HepG2 (cell line): ENCODE measurements around the gene SUN5. TPM values are rescaled to one million over a fixed set of nuclear protein-coding genes. Genes with fewer than 3 reads are reported as not detected.
A peak's percentile ranks its signal among the peaks of the same experiment; 100 is the strongest.

Source experiments
- AGO1 ChIP-seq: fragments of 200-400 bp; formaldehyde crosslinking; IDR thresholded peaks from 2 replicates; pipeline ENCODE4 v1.6.1; 2017; ENCODE audit warnings: mild to moderate bottlenecking, low read depth, low read length, moderate library complexity; ENCODE audit not compliant: poor library complexity, severe bottlenecking
- CAMTA2 ChIP-seq: sonication (generic); formaldehyde crosslinking; IDR thresholded peaks from 2 replicates; pipeline ENCODE4 v1.4.0; 2020; ENCODE audit warnings: mild to moderate bottlenecking, missing genetic modification reagents, borderline replicate concordance
- DMTF1 ChIP-seq: sonication (generic); formaldehyde crosslinking; IDR thresholded peaks from 2 replicates; pipeline ENCODE4 v1.4.0; 2020; ENCODE audit warnings: mild to moderate bottlenecking, missing genetic modification reagents
- FOXA1 ChIP-seq, 2 experiments: fragments of 450-650 bp in 1 of 2; sonication (generic) in 1 of 2; formaldehyde crosslinking in 1 of 2; IDR thresholded peaks; 2 replicates each; pipeline versions ENCODE4 v1.4.0 to v1.6.1; 2016 to 2020; ENCODE audit warnings: missing genetic modification reagents in 1 of 2
- KLF16 ChIP-seq, 2 experiments: sonication (generic) in 1 of 2; formaldehyde crosslinking in 1 of 2; IDR thresholded peaks; 2 replicates each; pipeline versions ENCODE4 v1.6.1 to v1.8.0; 2016 to 2023; ENCODE audit warnings: missing genetic modification reagents in 2 of 2, missing compliant biosample characterization in 1 of 2
- MAF1 ChIP-seq: sonication (generic); formaldehyde crosslinking; IDR thresholded peaks from 2 replicates; pipeline ENCODE4 v1.5.0; 2020; ENCODE audit warnings: missing genetic modification reagents, borderline replicate concordance
- MBNL3 ChIP-seq: fragments of 250-450 bp; sonication (Bioruptor Pico); conservative IDR thresholded peaks from 2 replicates; pipeline ENCODE4 v1.8.0; 2022; ENCODE audit warnings: mild to moderate bottlenecking, inconsistent platforms
- MIER2 ChIP-seq: IDR thresholded peaks from 2 replicates; pipeline ENCODE4 v1.6.1; 2016; ENCODE audit warnings: missing biosample characterization, missing genetic modification reagents
- MIER3 ChIP-seq: IDR thresholded peaks from 2 replicates; pipeline ENCODE4 v1.6.1; 2016; ENCODE audit warnings: missing compliant biosample characterization, borderline replicate concordance
- MTA1 ChIP-seq: sonication (generic); formaldehyde crosslinking; IDR thresholded peaks from 2 replicates; pipeline ENCODE4 v1.4.0; 2020; ENCODE audit warnings: missing genetic modification reagents, mild to moderate bottlenecking, borderline replicate concordance
- NFIC ChIP-seq: IDR thresholded peaks from 2 replicates; pipeline ENCODE4 v1.6.1; 2012; ENCODE audit warnings: mild to moderate bottlenecking, low read length, inconsistent platforms
- PITX1 ChIP-seq: sonication (generic); formaldehyde crosslinking; IDR thresholded peaks from 2 replicates; pipeline ENCODE4 v1.5.1; 2020; ENCODE audit warnings: mild to moderate bottlenecking, missing genetic modification reagents
- RFX1 ChIP-seq: fragments of 450-650 bp; IDR thresholded peaks from 2 replicates; pipeline ENCODE4 v1.6.1; 2017
- TCF7 ChIP-seq: sonication (generic); IDR thresholded peaks from 2 replicates; pipeline ENCODE4 v1.6.1; 2016; ENCODE audit warnings: antibody characterized with exemption, low read depth
- TIGD3 ChIP-seq: sonication (generic); formaldehyde crosslinking; IDR thresholded peaks from 2 replicates; pipeline ENCODE4 v1.5.1; 2020; ENCODE audit warnings: mild to moderate bottlenecking, missing genetic modification reagents, borderline replicate concordance
- ZMAT5 ChIP-seq: sonication (generic); formaldehyde crosslinking; IDR thresholded peaks from 2 replicates; pipeline ENCODE4 v1.5.0; 2020; ENCODE audit warnings: mild to moderate bottlenecking, low read depth, missing genetic modification reagents, borderline replicate concordance
- ZNF414 ChIP-seq: sonication (generic); formaldehyde crosslinking; IDR thresholded peaks from 2 replicates; pipeline ENCODE4 v1.5.0; 2020; ENCODE audit warnings: missing genetic modification reagents
- ZNF451 ChIP-seq: sonication (generic); formaldehyde crosslinking; IDR thresholded peaks from 2 replicates; pipeline ENCODE4 v1.5.0; 2020; ENCODE audit warnings: mild to moderate bottlenecking, missing genetic modification reagents
- ZNF484 ChIP-seq: sonication (generic); formaldehyde crosslinking; IDR thresholded peaks from 2 replicates; pipeline ENCODE4 v1.5.1; 2020; ENCODE audit warnings: mild to moderate bottlenecking, low read depth, missing genetic modification reagents, borderline replicate concordance
- ZNF543 ChIP-seq: sonication (generic); formaldehyde crosslinking; IDR thresholded peaks from 2 replicates; pipeline ENCODE4 v1.4.0; 2020; ENCODE audit warnings: mild to moderate bottlenecking, missing genetic modification reagents
- ZNF597 ChIP-seq: sonication (generic); formaldehyde crosslinking; IDR thresholded peaks from 2 replicates; pipeline ENCODE4 v1.5.0; 2020; ENCODE audit warnings: missing genetic modification reagents
- ZNF616 ChIP-seq: sonication (generic); formaldehyde crosslinking; IDR thresholded peaks from 2 replicates; pipeline ENCODE4 v1.5.0; 2020; ENCODE audit warnings: low read depth, mild to moderate bottlenecking, missing genetic modification reagents
- ZNF850 ChIP-seq: sonication (generic); formaldehyde crosslinking; conservative IDR thresholded peaks from 2 replicates; pipeline ENCODE4 v1.9.0; 2021; ENCODE audit warnings: mild to moderate bottlenecking, missing genetic modification reagents
- ZSCAN5A ChIP-seq: sonication (generic); formaldehyde crosslinking; IDR thresholded peaks from 2 replicates; pipeline ENCODE4 v1.8.0; 2022; ENCODE audit warnings: mild to moderate bottlenecking, missing genetic modification reagents, borderline replicate concordance
- polyA plus RNA-seq, 8 experiments: library from polyadenylated mRNA; depleted of rRNA in 3 of 8; stranded (reverse) in 7 of 8; unstranded in 1 of 8; fragments of >200 nt; fragmentation: Illumina TruSeq in 4 of 8; extraction: Trizol in 4 of 8; gene quantifications; 2 replicates each; pipeline versions ENCODE4 v1.2.1 to v1.2.3, GENCODE V29; 2011 to 2016; ENCODE audit warnings: low read depth in 4 of 8, missing spikeins in 1 of 8, mixed read lengths in 1 of 8; ENCODE audit not compliant: insufficient read depth in 1 of 8
- total RNA-seq, 5 experiments: library from RNA; depleted of rRNA; stranded (reverse); fragments of >200 nt; fragmentation: Illumina TruSeq; extraction: Trizol; gene quantifications; 2 replicates each; pipeline ENCODE4 v1.2.3, GENCODE V29; 2016; ENCODE audit warnings: low read depth in 1 of 5

The SUN5 gene
- total and polyA plus RNA-seq, 2 of the 13 experiments (the other 11 are each of a cell fraction or from before 2014, with no cell fraction given): not detected

- TF ChIP-seq TIGD3 (CRISPR knock-in tag) (no peak), ZNF850 (CRISPR knock-in tag) (no peak), FOXA1 (IDR thresholded peaks at IDR 0.05) (no peak), FOXA1 (CRISPR knock-in tag; IDR thresholded peaks at IDR 0.05) (0 out of 2 replicates have a peak, but pooled peaks have one; percentile 7), RFX1 (no peak), ZNF543 (CRISPR knock-in tag) (no peak; the same call in 1 of the 2 replicates), MIER2 (CRISPR knock-in tag) (no peak), DMTF1 (CRISPR knock-in tag) (no peak), ZSCAN5A (CRISPR knock-in tag) (no peak), ZNF616 (CRISPR knock-in tag) (no peak), MBNL3 (CRISPR knock-in tag) (no peak), ZMAT5 (CRISPR knock-in tag) (no peak), CAMTA2 (CRISPR knock-in tag) (no peak), ZNF484 (CRISPR knock-in tag) (no peak), ZNF451 (CRISPR knock-in tag) (no peak), ZNF414 (CRISPR knock-in tag) (no peak), ZNF597 (CRISPR knock-in tag) (no peak), TCF7 (no peak), KLF16 (CRISPR knock-in tag; IDR thresholded peaks at IDR 0.05) (no peak), MAF1 (CRISPR knock-in tag) (no peak), PITX1 (CRISPR knock-in tag) (peak; percentile 17; the same call in 1 of the 2 replicates), NFIC (no peak), MTA1 (CRISPR knock-in tag) (no peak), MIER3 (no peak), AGO1 (no peak)
Observed at GRCh38 chr20:33016581-33017109, 12.4 kb upstream of the SUN5 start (continued).
